Activated CD8-positive, alpha-beta memory T cell treated with anti-CD3 and anti-CD28 coated beads for 24 hours (primary cell): ENCODE measurements around the gene SUGP2.
"Not testable (repeated sequence)": the region's sequence is repeated elsewhere in the genome, so short reads cannot be mapped to it uniquely, and the experiment has no call there.

Experiments
- DNase-seq: peaks from one replicate; pipeline ENCODE4 v3.0.0-alpha.2; 2020

The SUGP2 gene

DNA sequence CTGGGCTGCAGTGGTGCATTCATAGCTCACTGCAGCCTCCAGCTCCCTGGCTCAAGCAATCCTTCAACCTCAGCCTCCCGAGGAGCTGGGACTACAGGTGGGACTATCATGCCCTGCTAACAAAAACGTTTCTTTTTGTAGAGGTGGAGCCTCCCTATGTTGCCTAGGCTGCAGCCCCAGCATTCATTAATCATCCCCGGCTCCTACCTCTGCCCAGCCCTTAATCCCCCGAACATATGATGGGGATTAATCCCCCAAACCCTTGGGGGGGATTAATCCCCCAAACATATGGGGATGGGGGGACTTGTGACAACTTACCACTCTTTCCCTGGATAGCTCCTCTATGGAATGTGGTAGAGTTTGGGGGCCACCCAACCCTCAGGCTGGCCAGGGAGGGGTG, 45.9 kb downstream of the SUGP2 start:
- no peak for DNase-seq

DNA sequence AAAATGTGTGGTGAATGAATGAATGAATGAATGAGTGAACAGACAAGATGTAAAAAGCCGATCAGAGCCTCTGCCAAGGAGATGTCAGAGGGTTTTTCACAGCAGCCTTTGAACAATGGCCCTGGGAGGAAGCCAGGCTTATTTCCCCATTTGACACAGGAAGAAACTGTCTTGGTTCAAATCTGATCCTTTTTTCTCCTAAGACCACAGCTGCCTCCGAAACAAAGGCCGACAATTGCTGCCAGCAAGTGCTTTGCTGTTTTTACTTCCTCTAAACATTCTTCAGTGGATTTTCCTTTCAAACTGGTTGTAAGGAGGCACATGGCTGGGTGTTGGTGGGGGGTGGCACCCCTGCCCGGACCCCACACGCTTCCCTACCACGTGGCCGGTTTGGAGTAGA, 48.1 kb downstream of the SUGP2 start:
- no peak for DNase-seq

DNA sequence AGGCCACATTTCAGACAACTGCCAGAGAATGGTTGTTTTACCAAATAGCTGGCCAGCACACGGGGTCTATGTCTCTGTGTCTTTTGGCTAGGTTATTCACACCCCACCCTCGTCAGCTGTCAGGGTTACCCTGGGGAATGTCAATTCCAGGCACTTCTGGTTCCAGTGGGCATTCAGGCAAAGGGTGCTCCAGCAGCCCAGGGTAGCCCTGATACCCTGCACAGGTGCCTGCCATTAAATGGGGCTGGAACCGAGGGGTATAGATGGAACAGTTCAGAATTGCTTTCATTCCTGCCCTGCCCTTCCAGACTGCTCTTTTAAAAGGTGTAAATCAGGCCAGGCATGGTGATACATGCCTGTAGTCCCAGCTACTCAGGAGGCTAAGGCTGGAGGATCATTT, 49.1 kb downstream of the SUGP2 start:
- DNase-seq = no peak

DNA sequence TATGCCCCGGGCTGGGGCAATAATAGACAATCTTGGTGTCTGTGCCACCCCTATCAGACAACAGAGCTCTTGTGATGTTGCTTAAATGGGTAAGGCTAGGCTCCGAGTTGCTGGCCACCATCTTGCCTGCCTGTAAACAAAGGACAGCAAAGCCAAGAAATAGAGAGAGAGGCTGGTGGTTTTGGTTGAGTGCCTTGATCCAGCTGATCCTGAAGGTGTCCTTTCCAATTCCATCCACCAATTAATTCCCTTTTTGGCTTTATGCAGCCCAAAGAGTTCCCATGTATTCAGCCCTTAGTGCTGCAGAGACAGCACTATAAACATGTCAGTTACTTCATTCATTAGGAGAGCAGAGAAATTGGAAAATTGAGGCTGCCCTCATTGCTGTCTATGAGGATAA, 50.6 kb downstream of the SUGP2 start:
- no peak for DNase-seq

GRCh38 chr19:18980432-18981020, 52.8 kb downstream of the SUGP2 start:
- no peak for DNase-seq

GRCh38 chr19:18978616-18979015, 54.7 kb downstream of the SUGP2 start:
- no peak for DNase-seq

- DNase-seq = no peak
Observed at GRCh38 chr19:18975869-18976268, 57.4 kb downstream of the SUGP2 start.

GRCh38 chr19:18975011-18975410, 58.3 kb downstream of the SUGP2 start:
- DNase-seq = no peak

- DNase-seq = no peak
Observed at GRCh38 chr19:18972851-18973250, 60.5 kb downstream of the SUGP2 start.

DNA sequence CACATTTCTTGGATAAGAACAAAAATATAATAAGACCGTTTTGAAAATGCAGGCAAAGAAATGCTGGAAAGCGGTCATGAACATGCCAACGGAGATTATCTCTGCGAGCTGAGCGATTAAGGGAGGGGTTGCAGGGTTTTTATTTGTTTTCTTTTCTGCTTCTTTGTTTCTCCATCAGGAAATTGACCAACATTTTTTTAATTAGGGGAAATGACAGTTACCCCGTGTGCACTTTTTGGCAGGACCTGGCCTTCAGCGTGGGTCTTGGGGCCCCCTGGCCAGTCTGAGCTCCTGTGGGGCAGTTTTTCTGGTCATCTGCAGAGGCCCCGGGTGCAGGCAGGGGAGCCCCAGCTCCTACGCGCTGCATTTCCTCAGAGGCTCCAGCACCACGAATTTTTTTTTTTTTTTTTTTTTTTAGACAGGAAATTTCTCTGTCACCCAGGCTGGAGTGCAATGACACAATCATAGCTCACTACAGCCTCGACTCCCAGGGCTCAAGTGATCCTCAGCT, 61.0 kb downstream of the SUGP2 start:
- DNase-seq = no peak

GRCh38 chr19:18969931-18970659, 63.2 kb downstream of the SUGP2 start:
- DNase-seq = no peak

GRCh38 chr19:18967358-18968146, 65.8 kb downstream of the SUGP2 start:
- DNase-seq = no peak

GRCh38 chr19:18966307-18966706, 67.0 kb downstream of the SUGP2 start:
- DNase-seq = no peak

GRCh38 chr19:18964121-18964520, 69.2 kb downstream of the SUGP2 start:
- no peak for DNase-seq

- no peak for DNase-seq
Observed at GRCh38 chr19:18961767-18962620, 71.3 kb downstream of the SUGP2 start.

- DNase-seq = no peak
Observed at GRCh38 chr19:18960370-18960769, 72.9 kb downstream of the SUGP2 start.

- DNase-seq = no peak
Observed at GRCh38 chr19:18955042-18955441, 78.3 kb downstream of the SUGP2 start.

DNA sequence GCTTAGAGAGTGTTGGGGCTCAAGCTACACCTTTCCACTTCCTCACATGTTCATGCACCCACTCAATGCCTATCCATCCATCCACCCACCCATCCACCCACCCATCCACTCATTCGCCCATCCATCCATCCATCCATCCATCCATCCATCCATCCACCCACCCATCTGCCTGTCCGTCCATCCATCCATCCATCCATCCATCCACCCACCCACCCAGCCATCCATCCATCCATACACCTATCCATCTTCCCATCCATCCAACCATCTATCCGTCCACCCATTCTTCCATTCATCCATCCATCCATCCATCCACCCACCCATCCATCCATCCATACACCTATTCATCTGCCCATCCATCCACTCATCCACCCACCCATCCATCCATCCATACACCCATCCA, 79.2 kb downstream of the SUGP2 start:
- DNase-seq = no peak

DNA sequence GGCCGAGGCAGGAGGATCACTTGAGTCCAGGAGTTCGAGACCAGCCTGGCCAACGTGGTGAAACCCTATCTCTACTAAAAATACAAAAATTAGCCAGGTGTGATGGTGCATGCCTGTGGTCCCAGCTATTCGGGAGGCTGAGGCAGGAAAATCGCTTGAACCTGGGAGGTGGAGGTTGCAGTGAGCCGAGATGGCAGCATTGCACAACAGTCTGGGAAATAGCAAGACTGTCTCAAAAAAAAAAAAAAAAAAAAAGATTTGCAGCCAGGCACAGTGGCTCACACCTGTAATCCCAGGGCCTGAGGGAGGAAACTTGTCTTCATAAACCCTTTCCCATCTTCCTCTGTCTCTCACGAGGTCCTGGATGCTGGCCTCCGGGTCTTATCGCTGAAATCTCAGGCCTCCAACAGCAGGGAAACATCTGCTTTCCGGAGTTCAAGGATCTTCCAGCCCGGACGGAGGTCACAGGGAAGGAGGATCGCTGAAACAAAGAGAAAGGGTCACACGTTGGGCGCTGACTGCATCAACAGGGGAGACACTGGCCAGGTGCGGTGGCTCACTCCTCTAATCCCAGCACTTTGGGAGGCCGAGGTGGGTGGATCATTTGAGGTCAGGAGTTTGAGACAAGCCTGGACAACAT, 80.8 kb downstream of the SUGP2 start:
- DNase-seq = not testable (repeated sequence)

DNA sequence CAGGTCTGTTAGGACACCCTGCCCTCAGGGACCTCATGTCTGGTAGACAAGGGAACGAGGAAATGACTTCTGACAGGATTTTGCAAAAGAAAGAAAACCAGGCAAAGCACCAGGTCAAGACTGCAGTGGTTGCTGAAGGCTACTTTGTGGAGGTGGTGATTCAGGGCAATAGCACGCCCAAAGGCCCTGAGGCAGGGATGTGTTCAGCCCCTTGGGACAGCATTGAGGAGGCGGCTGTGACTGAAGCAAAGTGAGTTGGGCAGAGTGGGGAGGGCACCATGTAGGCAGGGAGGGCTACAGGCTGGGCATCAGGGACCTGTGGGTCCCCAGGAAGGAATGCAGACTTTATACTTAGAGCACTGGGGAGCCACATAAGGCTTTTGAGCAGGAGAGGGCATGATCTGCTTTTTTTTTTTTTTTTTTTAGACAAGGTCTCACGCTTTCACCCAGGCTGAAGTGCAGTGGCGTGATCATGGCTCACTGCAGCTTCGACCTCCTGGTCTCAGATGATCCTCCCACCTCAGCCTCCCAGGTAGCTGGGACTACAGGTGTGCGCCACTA, 81.5 kb downstream of the SUGP2 start:
- DNase-seq = no peak

DNA sequence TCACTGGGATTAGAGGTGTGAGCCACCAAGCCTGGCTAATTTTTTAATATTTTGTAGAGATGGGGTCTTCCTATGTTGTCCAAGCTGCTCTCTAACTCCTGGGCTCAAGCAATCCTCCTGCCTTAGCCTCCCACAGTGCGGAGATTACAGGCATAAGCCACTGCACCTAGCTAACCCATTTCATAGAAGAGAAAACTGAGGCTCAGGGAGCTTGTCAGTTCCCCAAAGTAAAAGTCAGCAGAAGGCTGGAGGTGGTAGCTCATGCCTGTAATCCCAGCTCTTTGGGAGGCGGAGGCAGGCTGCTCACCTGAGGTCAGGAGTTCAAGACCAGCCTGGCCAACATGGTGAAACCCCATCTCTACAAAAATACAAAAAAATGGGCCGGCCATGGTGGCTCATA, 83.5 kb downstream of the SUGP2 start:
- no peak for DNase-seq

GRCh38 chr19:18948976-18949356, 84.4 kb downstream of the SUGP2 start:
- no peak for DNase-seq
